NCI-H524 treated with DMSO at 0.1 percent for 48 hours (cell line): Measurements from ENCODE around the gene BCLAF3.
A peak's percentile ranks its signal among the peaks of the same experiment; 100 is the strongest.

ENCODE experiments used
- DNase-seq: peaks from one replicate; lab custom pipeline; 2025; lab: John Stamatoyannopoulos, UW

BCLAF3 gene

GRCh38 chrX:19990556-19991349 lies at the start of gene BCLAF3:
TSS of gene BCLAF3 (minus strand) at chrX:19991061. CDS start at chrX:19970264, 20,797 bp downstream.
- peak; percentile 52 for DNase-seq

- no peak for DNase-seq
Observed at GRCh38 chrX:20038966-20039365, 48.1 kb upstream of the BCLAF3 start.

- DNase-seq: no peak
Observed at GRCh38 chrX:20037186-20037585, 46.3 kb upstream of the BCLAF3 start.

GRCh38 chrX:20032201-20032600 lies 41.3 kb upstream of the BCLAF3 start:
- DNase-seq: no peak

GRCh38 chrX:20029728-20030127 lies 38.9 kb upstream of the BCLAF3 start:
- no peak for DNase-seq

GRCh38 chrX:20028588-20028987 lies 37.7 kb upstream of the BCLAF3 start:
- DNase-seq: no peak

GRCh38 chrX:20026278-20026677 lies 35.4 kb upstream of the BCLAF3 start:
- no peak for DNase-seq

- no peak for DNase-seq
Observed at GRCh38 chrX:20019672-20020365, 29.0 kb upstream of the BCLAF3 start.

- no peak for DNase-seq
Observed at GRCh38 chrX:20016616-20016945, 25.7 kb upstream of the BCLAF3 start.

- no peak for DNase-seq
Observed at GRCh38 chrX:20015945-20016615, 25.2 kb upstream of the BCLAF3 start.

- no peak for DNase-seq
Observed at GRCh38 chrX:20015422-20015821, 24.6 kb upstream of the BCLAF3 start.

GRCh38 chrX:20011608-20012007 lies 20.7 kb upstream of the BCLAF3 start:
- DNase-seq: no peak

GRCh38 chrX:20007962-20008622 lies 17.2 kb upstream of the BCLAF3 start:
- no peak for DNase-seq

GRCh38 chrX:20005883-20006282 lies 15.0 kb upstream of the BCLAF3 start:
- DNase-seq: no peak

GRCh38 chrX:20001588-20001987 lies 10.7 kb upstream of the BCLAF3 start:
- no peak for DNase-seq

GRCh38 chrX:19991350-19991718 lies 473 bp upstream of the BCLAF3 start:
- DNase-seq: peak; percentile 8

- DNase-seq: no peak
Observed at GRCh38 chrX:19990151-19990555, 708 bp downstream of the BCLAF3 start.

GRCh38 chrX:19987856-19988255 lies 3.0 kb downstream of the BCLAF3 start:
- no peak for DNase-seq

- no peak for DNase-seq
Observed at GRCh38 chrX:19986531-19986930, 4.3 kb downstream of the BCLAF3 start.

- no peak for DNase-seq
Observed at GRCh38 chrX:19981947-19982346, 8.9 kb downstream of the BCLAF3 start.

GRCh38 chrX:19975845-19976244 lies 15.0 kb downstream of the BCLAF3 start:
- DNase-seq: no peak

- no peak for DNase-seq
Observed at GRCh38 chrX:19972984-19973383, 17.9 kb downstream of the BCLAF3 start.

- no peak for DNase-seq
Observed at GRCh38 chrX:19968276-19968675, 22.6 kb downstream of the BCLAF3 start.
